ENCODE results near the gene BMP10. TPM values are rescaled to one million over a fixed set of nuclear protein-coding genes. Genes with fewer than 3 reads are reported as not detected.

The BMP10 gene
- total RNA-seq, 1 donor from 2014 or later: not detected

- DNase-seq (ENCODE audit: low read depth): no peak
Measured at GRCh38 chr2:68863996-68864395, 7.2 kb downstream of the BMP10 start.

GRCh38 chr2:68862889-68863288 lies 8.3 kb downstream of the BMP10 start:
- H3K4me3 ChIP-seq (ENCODE audit: low read depth, low read length): no peak overlapping the region
- no peak for DNase-seq (ENCODE audit: low read depth)
- TF ChIP-seq CTCF (conservative IDR thresholded peaks at IDR 0.05; ENCODE audit: low read depth, low read length): no peak

More at GRCh38 chr2:68863996-68864395, 7.2 kb downstream of the BMP10 start:
- no peak for TF ChIP-seq CTCF (conservative IDR thresholded peaks at IDR 0.05; ENCODE audit: low read depth, low read length)
- no peak overlapping the region for H3K4me3 ChIP-seq (ENCODE audit: low read depth, low read length)

GRCh38 chr2:68861330-68861729 lies 9.9 kb downstream of the BMP10 start:
- TF ChIP-seq CTCF (conservative IDR thresholded peaks at IDR 0.05; ENCODE audit: low read depth, low read length): no peak
- no peak for DNase-seq (ENCODE audit: low read depth)
- no peak overlapping the region for H3K4me3 ChIP-seq (ENCODE audit: low read depth, low read length)

- no peak for TF ChIP-seq CTCF (conservative IDR thresholded peaks at IDR 0.05; ENCODE audit: low read depth, low read length)
- DNase-seq (ENCODE audit: low read depth): no peak
- H3K4me3 ChIP-seq (ENCODE audit: low read depth, low read length): no peak overlapping the region
Measured at GRCh38 chr2:68860111-68860510, 11.1 kb downstream of the BMP10 start.

GRCh38 chr2:68857855-68858456 lies 13.2 kb downstream of the BMP10 start:
- DNase-seq (ENCODE audit: low read depth): no peak
- no peak for TF ChIP-seq CTCF (conservative IDR thresholded peaks at IDR 0.05; ENCODE audit: low read depth, low read length)
- no peak overlapping the region for H3K4me3 ChIP-seq (ENCODE audit: low read depth, low read length)

- TF ChIP-seq CTCF (conservative IDR thresholded peaks at IDR 0.05; ENCODE audit: low read depth, low read length): no peak
- no peak overlapping the region for H3K4me3 ChIP-seq (ENCODE audit: low read depth, low read length)
- DNase-seq (ENCODE audit: low read depth): no peak
Measured at GRCh38 chr2:68857202-68857845, 13.9 kb downstream of the BMP10 start.

- no peak overlapping the region for H3K4me3 ChIP-seq (ENCODE audit: low read depth, low read length)
- no peak for TF ChIP-seq CTCF (conservative IDR thresholded peaks at IDR 0.05; ENCODE audit: low read depth, low read length)
- DNase-seq (ENCODE audit: low read depth): no peak
Measured at GRCh38 chr2:68855550-68855949, 15.6 kb downstream of the BMP10 start.

All from epithelial cell of proximal tubule (primary cell).